Epidermal melanocyte (primary cell): ENCODE measurements around the gene SNX3.

Source experiments
- DNase-seq: peaks from one replicate; pipeline ENCODE4 v3.0.0; 2011; ENCODE audit warnings: low spot score; ENCODE audit not compliant: insufficient read length

Gene SNX3

GRCh38 chr6:108203189-108204112 is 57.4 kb downstream of the SNX3 start:
- no peak for DNase-seq

- no peak for DNase-seq
Observed at GRCh38 chr6:108200631-108201030, 60.2 kb downstream of the SNX3 start.

- DNase-seq: no peak
Observed at GRCh38 chr6:108200186-108200585, 60.7 kb downstream of the SNX3 start.

- DNase-seq: no peak
Observed at GRCh38 chr6:108198761-108199498, 61.9 kb downstream of the SNX3 start.

- DNase-seq: no peak
Observed at GRCh38 chr6:108195209-108195608, 65.6 kb downstream of the SNX3 start.

GRCh38 chr6:108194503-108194902 is 66.3 kb downstream of the SNX3 start:
- DNase-seq: no peak

- no peak for DNase-seq
Observed at GRCh38 chr6:108193835-108194234, 67.0 kb downstream of the SNX3 start.

GRCh38 chr6:108193131-108193530 is 67.7 kb downstream of the SNX3 start:
- no peak for DNase-seq

- no peak for DNase-seq
Observed at GRCh38 chr6:108187519-108187918, 73.3 kb downstream of the SNX3 start.

- DNase-seq: no peak
Observed at GRCh38 chr6:108186226-108186625, 74.6 kb downstream of the SNX3 start.

GRCh38 chr6:108180776-108181175 is 80.1 kb downstream of the SNX3 start:
- DNase-seq: no peak

GRCh38 chr6:108180266-108180665 is 80.6 kb downstream of the SNX3 start:
- no peak for DNase-seq

GRCh38 chr6:108179741-108180140 is 81.1 kb downstream of the SNX3 start:
- DNase-seq: no peak

- DNase-seq: no peak
Observed at GRCh38 chr6:108176281-108177089, 84.4 kb downstream of the SNX3 start.

- DNase-seq: no peak
Observed at GRCh38 chr6:108175592-108176279, 85.1 kb downstream of the SNX3 start.

- no peak for DNase-seq
Observed at GRCh38 chr6:108175176-108175591, 85.7 kb downstream of the SNX3 start.

GRCh38 chr6:108174371-108175175 is 86.3 kb downstream of the SNX3 start:
- no peak for DNase-seq

GRCh38 chr6:108171918-108172516 is 88.8 kb downstream of the SNX3 start:
- no peak for DNase-seq

GRCh38 chr6:108171291-108171917 is 89.4 kb downstream of the SNX3 start:
- DNase-seq: no peak
